ENCODE measurements around the gene MRPL50. TPM values are rescaled to one million over a fixed set of nuclear protein-coding genes. Genes with fewer than 3 reads are reported as not detected.

The MRPL50 gene
- total and polyA plus RNA-seq, 9 of the 15 experiments (the other 6 are each of a cell fraction or from before 2014, with no cell fraction given), result 17.5 to 107 (median 37.4) TPM

- TF ChIP-seq MGA (IDR thresholded peaks at IDR 0.05), result no peak
- TF ChIP-seq ZNF12 (CRISPR knock-in tag; IDR thresholded peaks at IDR 0.05), result no peak
- no peak for TF ChIP-seq NCOR1 (IDR thresholded peaks at IDR 0.05)
- no peak for TF ChIP-seq CREM (IDR thresholded peaks at IDR 0.05; ENCODE audit: low read depth)
- TF ChIP-seq TFAP4 (CRISPR knock-in tag; IDR thresholded peaks at IDR 0.05; ENCODE audit: borderline replicate concordance), result no peak
- TF ChIP-seq GABPB2 (CRISPR knock-in tag; conservative IDR thresholded peaks at IDR 0.05), result no peak
- TF ChIP-seq SMAD1 (IDR thresholded peaks at IDR 0.05; ENCODE audit: low read depth, low read length, partially characterized antibody), result no peak
These were observed 20.4 kb upstream of the MRPL50 start (continued) for GRCh38 chr9:101418518-101419430.

Data from K562 (cell line).